ENCODE measurements around the gene SLC16A3.

The SLC16A3 gene

DNA sequence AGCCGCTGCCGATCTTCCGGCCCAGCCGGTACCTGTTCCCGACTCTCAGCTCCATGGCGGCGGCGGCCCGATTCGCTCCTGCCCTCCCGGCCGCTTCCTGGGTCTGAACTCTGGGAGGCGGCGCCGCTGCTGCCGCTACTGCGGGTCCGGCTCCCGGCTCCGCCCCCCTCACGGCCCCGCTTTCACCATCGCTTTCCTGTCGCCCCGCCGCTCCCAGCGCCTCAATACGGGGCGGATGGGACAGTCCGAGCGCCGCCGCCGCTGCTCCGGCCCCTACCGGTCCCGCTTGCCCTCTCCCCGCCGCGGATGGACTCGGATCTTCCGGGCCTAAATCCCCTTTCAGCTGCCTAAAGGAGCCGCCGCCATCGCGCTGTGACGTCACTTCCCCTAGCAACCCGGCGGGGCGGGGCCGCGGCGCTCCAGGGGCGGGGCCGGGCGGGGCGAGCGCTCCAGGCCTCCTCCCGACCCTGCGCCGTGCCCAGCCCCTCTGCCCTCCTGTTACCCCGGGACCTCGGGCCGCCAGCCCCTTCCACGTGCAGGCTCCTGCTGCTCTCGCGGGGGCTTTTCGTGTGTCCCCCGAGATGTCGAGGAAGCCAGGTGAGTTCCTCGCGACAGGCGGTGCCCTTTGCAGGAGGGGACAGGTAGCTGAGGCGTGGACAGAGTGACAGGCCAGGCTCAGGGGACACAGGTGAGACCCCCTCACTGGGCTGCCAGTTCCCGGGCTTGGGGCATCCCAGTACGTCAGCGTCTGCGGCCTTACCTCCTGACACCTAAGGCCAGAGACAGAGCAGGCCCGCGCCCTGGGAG is 44.7 kb downstream of the SLC16A3 start, which contains the start of gene CSNK1D:
Gene CSNK1D (minus strand): TSS at position 374 of the 807 bp plus-strand sequence. CDS start 319 bp downstream, at position 55.
- Mint-ChIP-seq H3K36me3 (ENCODE audit: low read depth) (peaks cover 33% of the 10 kb centered on the region), H3K4me1 (peaks cover 41% of the 10 kb centered on the region), H3K27me3 (ENCODE audit: low read depth) (peaks cover 7% of the 10 kb centered on the region), H3K4me3 (peak within 1 kb of the TSS; percentile 93 to 98 (median 95)), H3K27ac (peak within 1 kb of the TSS; percentile 97 to 100 (median 99)), H3K9me3 (no peaks in the 10 kb centered on the region)
- TF ChIP-seq, protein P1, sequence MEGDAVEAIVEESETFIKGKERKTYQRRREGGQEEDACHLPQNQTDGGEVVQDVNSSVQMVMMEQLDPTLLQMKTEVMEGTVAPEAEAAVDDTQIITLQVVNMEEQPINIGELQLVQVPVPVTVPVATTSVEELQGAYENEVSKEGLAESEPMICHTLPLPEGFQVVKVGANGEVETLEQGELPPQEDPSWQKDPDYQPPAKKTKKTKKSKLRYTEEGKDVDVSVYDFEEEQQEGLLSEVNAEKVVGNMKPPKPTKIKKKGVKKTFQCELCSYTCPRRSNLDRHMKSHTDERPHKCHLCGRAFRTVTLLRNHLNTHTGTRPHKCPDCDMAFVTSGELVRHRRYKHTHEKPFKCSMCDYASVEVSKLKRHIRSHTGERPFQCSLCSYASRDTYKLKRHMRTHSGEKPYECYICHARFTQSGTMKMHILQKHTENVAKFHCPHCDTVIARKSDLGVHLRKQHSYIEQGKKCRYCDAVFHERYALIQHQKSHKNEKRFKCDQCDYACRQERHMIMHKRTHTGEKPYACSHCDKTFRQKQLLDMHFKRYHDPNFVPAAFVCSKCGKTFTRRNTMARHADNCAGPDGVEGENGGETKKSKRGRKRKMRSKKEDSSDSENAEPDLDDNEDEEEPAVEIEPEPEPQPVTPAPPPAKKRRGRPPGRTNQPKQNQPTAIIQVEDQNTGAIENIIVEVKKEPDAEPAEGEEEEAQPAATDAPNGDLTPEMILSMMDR (IDR thresholded peaks at IDR 0.05; ENCODE audit: unreplicated experiment in 3 of 3): no peak

DNA sequence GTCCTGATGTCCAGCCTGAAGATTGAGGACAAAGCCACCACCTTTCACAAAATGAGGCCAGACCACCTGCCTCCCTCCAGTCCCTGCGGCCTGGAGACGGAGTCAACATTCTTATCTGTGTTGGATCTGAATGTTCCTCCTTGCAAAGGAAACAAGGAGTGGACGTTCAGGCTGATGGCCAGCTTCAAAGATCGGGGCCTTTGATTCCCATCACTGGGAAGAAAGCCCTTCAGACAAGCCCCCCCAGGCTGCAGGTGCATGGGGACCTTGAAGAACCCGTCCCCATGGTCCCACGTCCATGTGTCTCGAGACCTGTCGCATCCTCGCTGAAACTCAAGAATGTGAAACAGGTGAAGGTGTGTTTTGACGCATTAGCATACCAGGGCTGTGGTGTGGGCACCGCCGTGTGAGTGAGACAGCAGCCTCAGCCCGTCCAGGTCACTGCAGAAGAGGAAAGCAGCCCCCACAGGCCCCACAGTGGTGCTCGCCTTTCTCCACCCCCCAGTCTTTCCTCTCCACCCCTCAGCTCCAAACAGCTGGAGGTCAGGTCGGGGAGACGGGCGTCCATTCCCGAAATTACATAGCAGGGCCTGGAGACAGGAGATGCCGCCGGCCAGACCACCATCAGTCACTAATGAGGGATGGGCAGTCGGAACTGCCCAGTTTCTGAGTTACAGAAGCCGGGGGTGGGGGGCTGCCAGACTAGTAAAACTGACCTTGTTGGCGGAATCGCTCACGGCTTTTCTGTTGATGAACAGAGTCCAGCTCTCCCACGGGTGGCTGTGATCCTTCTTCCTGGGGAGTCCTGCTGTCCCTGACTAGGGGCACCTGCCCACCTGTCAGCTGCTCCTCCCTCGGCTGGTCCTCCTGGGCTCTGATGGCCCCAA is 45.5 kb downstream of the SLC16A3 start:
- H3K27me3 Mint-ChIP-seq (ENCODE audit: low read depth): peaks cover 11% of the 10 kb centered on the region
- H3K4me1 Mint-ChIP-seq: peaks cover 36% of the 10 kb centered on the region
- H3K27ac Mint-ChIP-seq: peak overlapping the region; percentile 73 to 97 (median 75)
- H3K4me3 Mint-ChIP-seq: peak overlapping the region; percentile 90 to 95 (median 93)
- H3K9me3 Mint-ChIP-seq: no peaks in the 10 kb centered on the region
- peaks cover 29% of the 10 kb centered on the region for H3K36me3 Mint-ChIP-seq (ENCODE audit: low read depth)
- TF ChIP-seq, protein P1 (IDR thresholded peaks at IDR 0.05; ENCODE audit: unreplicated experiment in 3 of 3): no peak

DNA sequence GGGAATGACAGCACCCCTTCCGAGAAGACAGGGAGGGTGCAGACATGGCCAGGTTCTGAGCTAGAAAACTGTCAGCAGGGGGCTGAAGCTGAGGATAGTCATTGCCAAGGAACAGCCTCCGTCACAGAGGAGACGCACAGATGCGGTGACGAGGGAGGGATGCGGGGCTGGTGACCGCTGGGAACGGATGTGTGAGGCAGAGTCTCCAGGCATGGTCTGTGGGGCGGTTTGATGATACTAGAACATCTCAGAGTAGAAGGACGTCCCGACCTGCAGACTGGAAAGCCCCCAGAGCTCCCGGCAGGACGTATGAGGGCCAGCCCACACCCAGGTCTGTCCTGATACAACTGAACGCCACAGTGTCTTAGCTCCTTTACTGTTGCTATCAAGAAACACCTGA is 46.5 kb downstream of the SLC16A3 start:
- Mint-ChIP-seq H3K4me3 (peak overlapping the region; percentile 34 to 82 (median 71)), H3K27me3 (ENCODE audit: low read depth) (peaks cover 11% of the 10 kb centered on the region), H3K36me3 (ENCODE audit: low read depth) (peaks cover 20% of the 10 kb centered on the region), H3K9me3 (no peaks in the 10 kb centered on the region), H3K4me1 (peaks cover 27% of the 10 kb centered on the region), H3K27ac (peak overlapping the region in 1 of 3 experiments; percentile 41)
- TF ChIP-seq, protein P1 (IDR thresholded peaks at IDR 0.05; ENCODE audit: unreplicated experiment in 3 of 3): no peak

DNA sequence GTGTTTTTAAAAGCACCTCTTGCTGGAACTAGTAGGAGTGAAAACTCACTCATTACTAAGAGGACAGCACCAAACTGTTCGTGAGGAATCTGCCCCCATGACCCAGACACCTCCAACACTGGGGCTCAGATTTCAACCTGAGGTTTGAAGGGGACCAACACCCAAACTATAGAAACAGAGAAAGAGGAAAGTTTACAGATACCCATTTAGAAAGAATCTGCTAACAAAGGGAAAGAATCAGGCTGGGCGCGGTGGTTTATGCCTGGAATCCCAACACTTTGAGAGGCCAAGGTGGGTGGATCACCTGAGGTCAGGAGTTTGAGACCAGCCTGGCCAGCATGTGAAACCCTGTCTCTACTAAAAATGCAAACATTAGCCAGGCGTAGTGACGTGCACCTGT is 48.1 kb downstream of the SLC16A3 start:
- Mint-ChIP-seq H3K27ac (peak overlapping the region in 1 of 3 experiments; percentile 33), H3K4me3 (no peak overlapping the region), H3K27me3 (ENCODE audit: low read depth) (peaks cover 11% of the 10 kb centered on the region), H3K9me3 (no peaks in the 10 kb centered on the region), H3K36me3 (ENCODE audit: low read depth) (peaks cover 13% of the 10 kb centered on the region), H3K4me1 (peaks cover 28% of the 10 kb centered on the region)
- TF ChIP-seq, protein P1 (IDR thresholded peaks at IDR 0.05; ENCODE audit: unreplicated experiment in 3 of 3): no peak

DNA sequence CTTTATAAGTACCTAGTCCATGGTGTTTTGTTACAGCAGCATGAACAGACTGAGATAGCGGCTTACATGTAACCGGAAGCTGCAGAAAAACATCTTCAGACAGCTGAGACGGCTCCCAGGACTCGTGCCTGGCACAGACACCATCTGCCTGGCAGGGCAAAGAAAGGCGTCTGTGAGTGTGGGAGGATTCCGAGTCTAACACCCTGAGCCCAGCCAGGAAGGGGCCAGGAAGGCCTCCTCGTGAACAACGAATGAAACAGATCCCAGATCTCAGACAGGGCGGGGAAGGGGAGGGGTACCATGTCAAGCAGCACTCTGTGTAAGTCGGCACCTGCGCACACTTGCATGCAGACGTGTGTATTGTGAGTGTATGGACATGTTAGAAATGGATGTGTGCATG is 49.0 kb downstream of the SLC16A3 start:
- Mint-ChIP-seq H3K9me3 (no peaks in the 10 kb centered on the region), H3K36me3 (ENCODE audit: low read depth) (peaks cover 7% of the 10 kb centered on the region), H3K27ac (peak overlapping the region in 1 of 3 experiments; percentile 1)

More for the DNA sequence above, 49.0 kb downstream of the SLC16A3 start:
- peaks cover 21% of the 10 kb centered on the region for H3K4me1 Mint-ChIP-seq
- H3K27me3 Mint-ChIP-seq (ENCODE audit: low read depth): peaks cover 11% of the 10 kb centered on the region
- H3K4me3 Mint-ChIP-seq: no peak overlapping the region
- TF ChIP-seq, protein P1 (IDR thresholded peaks at IDR 0.05; ENCODE audit: unreplicated experiment in 3 of 3): no peak
